BE2C (cell line): Measurements from ENCODE around the gene DCST1.

Experiments used
- DNase-seq: peaks from one replicate; pipeline ENCODE4 v3.0.0-alpha.2; 2020
- H3K27me3 ChIP-seq: fragments of 250-450 bp; sonication (Bioruptor Pico); 2 replicates; pipeline ENCODE4 v1.5.1; 2020; ENCODE audit warnings: mild to moderate bottlenecking
- H3K36me3 ChIP-seq: fragments of 250-450 bp; sonication (Bioruptor Pico); 2 replicates; pipeline ENCODE4 v1.5.1; 2020; ENCODE audit warnings: mild to moderate bottlenecking
- H3K4me1 ChIP-seq: fragments of 250-450 bp; sonication (Bioruptor Pico); 2 replicates; pipeline ENCODE4 v1.5.1; 2020
- H3K4me3 ChIP-seq: 2 replicates; pipeline ENCODE4 v1.5.1; 2011; ENCODE audit warnings: low read depth, low read length
- H3K9me3 ChIP-seq: fragments of 250-450 bp; sonication (Bioruptor Pico); 2 replicates; pipeline ENCODE4 v1.5.1; 2020
- TF ChIP-seq, protein P1 (sequence below): IDR thresholded peaks from 2 replicates; pipeline ENCODE4 v1.5.1; 2012; ENCODE audit warnings: mild to moderate bottlenecking, low read depth, low read length

DCST1 gene

DNA sequence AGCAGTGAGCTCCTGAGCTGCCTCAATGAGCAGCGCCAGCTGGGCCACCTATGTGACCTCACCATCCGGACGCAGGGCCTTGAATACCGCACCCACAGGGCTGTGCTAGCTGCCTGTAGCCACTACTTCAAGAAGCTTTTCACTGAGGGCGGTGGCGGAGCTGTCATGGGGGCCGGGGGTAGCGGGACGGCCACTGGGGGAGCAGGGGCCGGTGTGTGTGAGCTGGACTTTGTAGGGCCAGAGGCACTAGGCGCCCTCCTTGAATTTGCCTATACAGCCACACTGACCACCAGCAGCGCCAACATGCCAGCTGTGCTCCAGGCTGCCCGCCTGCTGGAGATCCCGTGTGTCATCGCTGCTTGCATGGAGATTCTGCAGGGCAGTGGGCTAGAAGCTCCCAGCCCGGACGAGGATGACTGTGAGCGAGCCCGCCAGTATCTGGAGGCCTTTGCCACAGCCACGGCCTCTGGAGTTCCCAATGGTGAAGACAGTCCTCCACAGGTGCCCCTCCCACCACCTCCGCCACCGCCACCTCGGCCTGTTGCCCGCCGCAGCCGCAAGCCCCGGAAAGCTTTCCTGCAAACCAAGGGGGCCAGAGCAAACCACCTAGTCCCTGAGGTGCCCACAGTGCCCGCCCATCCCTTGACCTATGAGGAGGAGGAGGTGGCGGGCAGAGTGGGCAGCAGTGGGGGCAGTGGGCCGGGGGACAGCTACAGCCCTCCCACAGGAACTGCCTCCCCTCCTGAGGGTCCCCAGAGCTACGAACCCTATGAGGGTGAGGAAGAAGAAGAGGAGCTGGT lies 18.7 kb upstream of the DCST1 start:
- TF ChIP-seq, protein P1, sequence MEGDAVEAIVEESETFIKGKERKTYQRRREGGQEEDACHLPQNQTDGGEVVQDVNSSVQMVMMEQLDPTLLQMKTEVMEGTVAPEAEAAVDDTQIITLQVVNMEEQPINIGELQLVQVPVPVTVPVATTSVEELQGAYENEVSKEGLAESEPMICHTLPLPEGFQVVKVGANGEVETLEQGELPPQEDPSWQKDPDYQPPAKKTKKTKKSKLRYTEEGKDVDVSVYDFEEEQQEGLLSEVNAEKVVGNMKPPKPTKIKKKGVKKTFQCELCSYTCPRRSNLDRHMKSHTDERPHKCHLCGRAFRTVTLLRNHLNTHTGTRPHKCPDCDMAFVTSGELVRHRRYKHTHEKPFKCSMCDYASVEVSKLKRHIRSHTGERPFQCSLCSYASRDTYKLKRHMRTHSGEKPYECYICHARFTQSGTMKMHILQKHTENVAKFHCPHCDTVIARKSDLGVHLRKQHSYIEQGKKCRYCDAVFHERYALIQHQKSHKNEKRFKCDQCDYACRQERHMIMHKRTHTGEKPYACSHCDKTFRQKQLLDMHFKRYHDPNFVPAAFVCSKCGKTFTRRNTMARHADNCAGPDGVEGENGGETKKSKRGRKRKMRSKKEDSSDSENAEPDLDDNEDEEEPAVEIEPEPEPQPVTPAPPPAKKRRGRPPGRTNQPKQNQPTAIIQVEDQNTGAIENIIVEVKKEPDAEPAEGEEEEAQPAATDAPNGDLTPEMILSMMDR: no peak
- Histone ChIP-seq H3K36me3 (peaks cover 17% of the 10 kb centered on the region), H3K27me3 (no peaks in the 10 kb centered on the region), H3K9me3 (no peaks in the 10 kb centered on the region), H3K4me3 (no peak overlapping the region), H3K4me1 (peaks cover 34% of the 10 kb centered on the region)
- DNase-seq: no peak

DNA sequence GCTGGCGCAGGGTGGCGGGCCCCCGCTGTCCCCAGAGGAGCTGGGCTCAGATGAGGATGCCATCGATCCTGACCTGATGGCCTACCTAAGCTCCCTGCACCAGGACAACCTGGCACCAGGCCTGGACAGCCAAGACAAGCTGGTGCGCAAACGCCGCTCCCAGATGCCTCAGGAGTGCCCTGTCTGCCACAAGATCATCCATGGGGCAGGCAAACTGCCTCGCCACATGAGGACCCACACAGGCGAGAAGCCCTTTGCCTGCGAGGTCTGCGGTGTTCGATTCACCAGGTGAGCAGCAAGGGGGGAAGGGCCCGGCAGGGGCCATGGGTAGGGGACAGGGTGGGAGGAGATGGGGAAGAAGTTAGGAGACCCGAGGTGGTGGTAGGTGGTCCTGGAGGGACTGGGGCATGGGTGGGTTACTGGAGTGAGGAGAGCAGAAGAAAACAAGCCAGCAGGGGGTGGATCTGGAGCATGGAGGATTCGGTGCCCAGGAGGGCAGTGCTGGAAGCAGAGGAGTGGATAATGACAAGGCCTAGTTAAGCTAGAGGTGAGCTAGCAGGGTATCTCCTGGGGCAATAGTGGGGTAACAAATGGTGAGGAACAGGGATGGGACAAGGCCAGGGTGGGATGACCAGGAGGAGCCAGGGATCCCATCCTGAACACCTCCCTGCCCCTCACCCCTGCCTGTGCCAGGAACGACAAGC lies 17.9 kb upstream of the DCST1 start:
- no peak overlapping the region for H3K4me3 ChIP-seq
- DNase-seq: no peak
- no peaks in the 10 kb centered on the region for H3K27me3 ChIP-seq
- no peaks in the 10 kb centered on the region for H3K9me3 ChIP-seq
- H3K36me3 ChIP-seq: peaks cover 17% of the 10 kb centered on the region
- H3K4me1 ChIP-seq: peaks cover 34% of the 10 kb centered on the region
- TF ChIP-seq, protein P1: no peak

DNA sequence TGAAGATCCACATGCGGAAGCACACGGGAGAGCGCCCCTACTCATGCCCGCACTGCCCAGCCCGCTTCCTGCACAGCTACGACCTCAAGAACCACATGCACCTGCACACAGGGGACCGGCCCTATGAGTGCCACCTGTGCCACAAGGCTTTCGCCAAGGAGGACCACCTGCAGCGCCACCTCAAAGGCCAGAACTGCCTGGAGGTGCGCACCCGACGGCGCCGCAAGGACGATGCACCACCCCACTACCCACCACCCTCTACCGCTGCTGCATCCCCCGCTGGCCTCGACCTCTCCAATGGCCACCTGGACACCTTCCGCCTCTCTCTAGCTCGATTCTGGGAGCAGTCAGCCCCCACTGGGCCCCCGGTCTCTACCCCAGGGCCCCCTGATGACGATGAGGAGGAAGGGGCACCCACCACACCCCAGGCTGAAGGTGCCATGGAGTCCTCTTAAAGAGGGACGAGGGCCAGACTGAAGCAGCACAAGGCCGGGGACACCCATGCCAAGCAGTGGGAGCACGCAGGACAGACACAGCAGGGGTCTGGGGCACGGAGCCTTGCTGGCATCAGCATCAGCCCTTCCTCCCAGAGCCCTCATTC lies 17.3 kb upstream of the DCST1 start:
- H3K27me3 ChIP-seq: no peaks in the 10 kb centered on the region
- TF ChIP-seq, protein P1: no peak
- no peaks in the 10 kb centered on the region for H3K9me3 ChIP-seq
- H3K4me1 ChIP-seq: peaks cover 29% of the 10 kb centered on the region
- no peak overlapping the region for H3K4me3 ChIP-seq
- peaks cover 17% of the 10 kb centered on the region for H3K36me3 ChIP-seq
- no peak for DNase-seq

DNA sequence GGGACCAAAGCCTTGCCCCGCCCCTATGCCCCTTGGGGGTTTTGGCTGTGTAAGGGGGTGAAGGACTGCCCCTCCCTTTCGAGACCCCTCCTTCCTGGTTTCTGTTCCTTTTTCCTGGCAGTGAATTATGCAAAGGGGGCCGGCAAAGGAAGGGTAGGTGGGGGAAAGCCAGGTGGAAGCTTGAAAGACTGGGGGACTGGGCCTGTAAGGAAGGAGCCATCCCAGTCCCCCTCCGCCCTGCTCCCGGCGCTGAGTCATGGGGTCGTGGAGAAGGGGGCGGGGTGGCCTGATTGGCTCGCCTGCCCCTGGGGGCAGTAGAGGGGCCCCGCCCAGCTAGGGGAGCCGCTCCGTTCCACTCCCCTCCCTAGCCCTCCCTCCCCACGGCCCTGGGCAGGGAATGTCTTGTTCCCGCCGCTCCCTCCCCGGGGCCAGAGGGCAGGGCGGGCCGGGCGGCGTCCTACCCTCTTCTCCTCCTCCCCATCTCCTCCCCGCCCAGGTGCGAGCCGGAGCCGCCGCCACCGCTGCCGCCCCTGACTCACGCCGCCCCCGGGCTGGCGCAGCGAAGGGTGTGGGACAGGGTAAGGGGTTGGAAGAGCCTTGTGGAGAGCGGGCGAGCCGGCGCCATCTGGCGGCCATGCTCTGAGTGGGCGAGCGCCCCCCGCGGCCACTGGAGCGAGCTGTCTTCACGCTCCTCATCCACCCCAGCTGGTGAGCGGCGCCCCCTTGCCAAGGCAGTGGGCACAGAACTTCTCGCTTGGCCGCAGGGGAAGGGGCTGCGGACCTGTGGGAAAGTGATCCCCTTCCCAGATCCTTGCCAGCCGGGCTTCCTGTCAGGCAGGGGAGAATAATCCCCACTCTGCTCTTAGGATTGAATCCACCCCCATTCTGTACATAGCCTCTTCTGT lies 16.3 kb upstream of the DCST1 start:
- Histone ChIP-seq H3K4me3 (peak overlapping the region; percentile 51), H3K9me3 (no peaks in the 10 kb centered on the region), H3K4me1 (peaks cover 21% of the 10 kb centered on the region), H3K36me3 (peaks cover 17% of the 10 kb centered on the region), H3K27me3 (no peaks in the 10 kb centered on the region)
- peak; percentile 94 for DNase-seq
- TF ChIP-seq, protein P1: peak; percentile 99

DNA sequence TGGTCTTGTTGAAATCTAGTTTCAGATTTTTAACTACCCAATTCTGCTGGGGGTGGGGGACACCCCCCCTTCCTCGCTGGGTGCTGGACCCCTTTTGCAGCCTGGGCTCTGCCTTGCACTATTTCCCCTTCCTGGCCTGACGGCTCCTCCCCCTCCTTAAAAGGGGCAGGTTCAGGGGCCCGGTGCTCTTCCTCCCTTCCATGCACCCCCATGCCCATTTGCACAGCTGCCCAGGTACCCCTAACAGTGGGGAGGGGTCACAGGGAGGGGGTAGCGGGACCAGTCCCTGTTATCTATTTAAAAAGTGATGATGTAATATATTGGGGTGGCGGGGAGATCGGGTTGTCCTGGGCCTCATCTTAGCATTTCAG lies 15.7 kb upstream of the DCST1 start:
- Histone ChIP-seq H3K9me3 (no peaks in the 10 kb centered on the region), H3K27me3 (no peaks in the 10 kb centered on the region), H3K4me1 (peaks cover 16% of the 10 kb centered on the region), H3K36me3 (peaks cover 17% of the 10 kb centered on the region), H3K4me3 (peak overlapping the region; percentile 51)
- DNase-seq: peak; percentile 6
- TF ChIP-seq, protein P1: no peak
